GM23338 (cell line): ENCODE data around the gene TCP11. TPM values are rescaled to one million over a fixed set of nuclear protein-coding genes. Genes with fewer than 3 reads are reported as not detected.

Source experiments
- ATAC-seq: fragments of 200-7000 bp; cut with Tn5 transposase; 3 replicates; pipeline ENCODE4 v1.9.1; 2020
- DNase-seq: peaks from one replicate; pipeline ENCODE4 v3.0.0-alpha.2; 2015; ENCODE audit warnings: low spot score
- H2AFZ ChIP-seq: fragments of 200-600 bp; sonication (generic); 2 replicates; pipeline ENCODE4 v1.8.0; 2016; ENCODE audit warnings: antibody characterized with exemption, mild to moderate bottlenecking, moderate library complexity
- H3F3A ChIP-seq: fragments of 200-600 bp; sonication (generic); replicated peaks from 2 replicates; pipeline ENCODE4 v1.8.0; 2017; ENCODE audit warnings: antibody characterized with exemption, mixed run types, low read depth
- H3K27ac ChIP-seq: fragments of 200-600 bp; sonication (generic); 2 replicates; pipeline ENCODE4 v1.6.1; 2016; ENCODE audit warnings: low read depth
- H3K27me3 ChIP-seq: fragments of 200-600 bp; sonication (generic); 2 replicates; pipeline ENCODE4 v1.8.0; 2016; ENCODE audit warnings: mild to moderate bottlenecking, mixed run types, moderate library complexity; ENCODE audit not compliant: insufficient read depth
- H3K36me3 ChIP-seq: fragments of 200-600 bp; sonication (generic); 2 replicates; pipeline ENCODE4 v1.8.0; 2016; ENCODE audit warnings: mild to moderate bottlenecking; ENCODE audit not compliant: insufficient read depth
- H3K4me1 ChIP-seq: fragments of 200-600 bp; sonication (generic); 2 replicates; pipeline ENCODE4 v1.8.0; 2016; ENCODE audit warnings: mild to moderate bottlenecking, moderate library complexity; ENCODE audit not compliant: insufficient read depth
- H3K4me2 ChIP-seq: fragments of 200-600 bp; sonication (generic); 2 replicates; pipeline ENCODE4 v1.7.1; 2017; ENCODE audit warnings: mixed run types
- H3K4me3 ChIP-seq: fragments of 200-600 bp; sonication (generic); 2 replicates; pipeline ENCODE4 v1.6.1; 2016; ENCODE audit warnings: mixed run types
- H3K79me2 ChIP-seq: fragments of 200-600 bp; sonication (generic); replicated peaks from 2 replicates; pipeline ENCODE4 v1.8.0; 2017; ENCODE audit warnings: mild to moderate bottlenecking; ENCODE audit not compliant: insufficient read depth
- H3K9me2 ChIP-seq: fragments of 200-600 bp; sonication (generic); 2 replicates; pipeline ENCODE4 v1.8.0; 2017; ENCODE audit not compliant: insufficient read depth
- H4K20me1 ChIP-seq: fragments of 200-600 bp; sonication (generic); replicated peaks from 2 replicates; pipeline ENCODE4 v1.8.0; 2017; ENCODE audit warnings: mild to moderate bottlenecking; ENCODE audit not compliant: insufficient read depth
- H3K27ac Mint-ChIP-seq: 2 replicates; pipeline ENCODE4 v1.8.0; 2020; ENCODE audit warnings: inconsistent platforms, mild to moderate bottlenecking, moderate library complexity, mixed read lengths
- H3K27me3 Mint-ChIP-seq: 3 replicates; pipeline ENCODE4 v1.8.0; 2022; ENCODE audit warnings: low read depth, mild to moderate bottlenecking, moderate library complexity, mixed read lengths, inconsistent platforms; ENCODE audit not compliant: insufficient read depth, poor library complexity
- H3K36me3 Mint-ChIP-seq: 3 replicates; pipeline ENCODE4 v1.8.0; 2021; ENCODE audit warnings: low read depth, mild to moderate bottlenecking, inconsistent platforms, moderate library complexity, mixed read lengths
- H3K4me1 Mint-ChIP-seq: 3 replicates; pipeline ENCODE4 v1.8.0; 2020; ENCODE audit warnings: mild to moderate bottlenecking, inconsistent platforms, mixed read lengths
- H3K4me3 Mint-ChIP-seq: 3 replicates; pipeline ENCODE4 v1.8.0; 2021; ENCODE audit warnings: moderate library complexity, mild to moderate bottlenecking, inconsistent platforms, mixed read lengths
- H3K9me3 Mint-ChIP-seq: 3 replicates; pipeline ENCODE4 v1.8.0; 2020; ENCODE audit warnings: moderate library complexity, mild to moderate bottlenecking, inconsistent platforms, mixed read lengths
- CREB1 ChIP-seq: fragments of 250-450 bp; sonication (Bioruptor Pico); IDR thresholded peaks from 2 replicates; pipeline ENCODE4 v1.5.0; 2020; ENCODE audit warnings: low read depth, mild to moderate bottlenecking, moderate library complexity
- CTCF ChIP-seq, 2 experiments: fragments of 200-600 bp in 1 of 2; sonication (generic) in 1 of 2; conservative IDR thresholded peaks; 2 replicates each; pipeline versions ENCODE4 v1.5.1 to v1.6.1; 2016 to 2017; ENCODE audit warnings: antibody characterized with exemption in 2 of 2, low read depth in 2 of 2, mild to moderate bottlenecking in 2 of 2, moderate library complexity in 1 of 2
- JUNB ChIP-seq: IDR thresholded peaks from one replicate; pipeline ENCODE4 v1.6.1; 2016; ENCODE audit warnings: antibody characterized with exemption; ENCODE audit not compliant: unreplicated experiment
- STAT1 ChIP-seq: IDR thresholded peaks from one replicate; pipeline ENCODE4 v1.6.1; 2016; ENCODE audit warnings: antibody characterized with exemption; ENCODE audit not compliant: unreplicated experiment
- ZNF114 ChIP-seq: fragments of 250-450 bp; sonication (Bioruptor Pico); IDR thresholded peaks from 2 replicates; pipeline ENCODE4 v1.5.0; 2020; ENCODE audit warnings: mild to moderate bottlenecking, moderate library complexity
- ZNF462 ChIP-seq: fragments of 250-450 bp; sonication (Bioruptor Pico); IDR thresholded peaks from 2 replicates; pipeline ENCODE4 v1.5.0; 2020; ENCODE audit warnings: mild to moderate bottlenecking, moderate library complexity
- polyA plus RNA-seq: library from polyadenylated mRNA; unstranded; fragments of >200 nt; fragmentation: Nextera tagmentation; extraction: Ambion mirVana; gene quantifications from 2 replicates; pipeline ENCODE4 v1.2.1, GENCODE V29; 2016
- total RNA-seq: library from RNA; depleted of rRNA; stranded (reverse); fragments of >200 nt; shearing (Covaris generic); gene quantifications from 2 replicates; pipeline ENCODE4 v1.2.3, GENCODE V29; 2014

TCP11 gene
- total and polyA plus RNA-seq, 2 experiments from 2014 or later, result not detected

GRCh38 chr6:35080821-35081425, 60.2 kb downstream of the TCP11 start (continued):
- TF ChIP-seq ZNF462 (CRISPR knock-in tag), result no peak

- Histone ChIP-seq H3K36me3 (no peaks in the 10 kb centered on the region; the same call in 1 of the 2 replicates), H3K4me3 (no peak overlapping the region), H3K4me1 (no peaks in the 10 kb centered on the region), H3K4me2 (no peak overlapping the region), H4K20me1 (no peaks in the 10 kb centered on the region; the same call in 1 of the 2 replicates), H2AFZ (no peak overlapping the region), H3K27ac (no peak overlapping the region), H3F3A (no peaks in the 10 kb centered on the region), H3K9me2 (no peaks in the 10 kb centered on the region), H3K79me2 (no peaks in the 10 kb centered on the region), H3K27me3 (no peaks in the 10 kb centered on the region)
- Mint-ChIP-seq H3K27me3 (peaks cover 13% of the 10 kb centered on the region), H3K27ac (no peak overlapping the region; the same call in 1 of the 2 replicates), H3K36me3 (peaks cover 27% of the 10 kb centered on the region), H3K4me1 (peaks cover 23% of the 10 kb centered on the region), H3K9me3 (no peaks in the 10 kb centered on the region), H3K4me3 (no peak overlapping the region)
- ATAC-seq (no peak), DNase-seq (no peak)
- TF ChIP-seq CREB1 (no peak), ZNF462 (CRISPR knock-in tag) (no peak), CTCF (conservative IDR thresholded peaks at IDR 0.05; ENCODE audit: low read depth in 2 of 2) (no peak), ZNF114 (no peak), JUNB (no peak), STAT1 (no peak)
Observed at GRCh38 chr6:35080016-35080680, 61.0 kb downstream of the TCP11 start.
